Thyroid gland (tissue), 4 donors: Measurements from ENCODE around the gene ZC3H10. TPM values are rescaled to one million over a fixed set of nuclear protein-coding genes. Genes with fewer than 3 reads are reported as not detected.
A peak's percentile ranks its signal among the peaks of the same experiment; 100 is the strongest.

Experiments used
- DNase-seq, 2 donors: peaks; one replicate each; pipeline ENCODE4 v3.0.0-alpha.2; 2019
- H3K27ac ChIP-seq, 3 donors: fragments of 200-600 bp; sonication (generic); 1 replicate in 2 of 3; 2 replicates in 1 of 3; pipeline ENCODE4 v1.5.1; 2016 to 2019; ENCODE audit warnings: mild to moderate bottlenecking in 1 of 3, moderate library complexity in 1 of 3
- H3K27me3 ChIP-seq: fragments of 200-600 bp; sonication (generic); one replicate; pipeline ENCODE4 v1.5.1; 2019
- H3K36me3 ChIP-seq, 2 donors: fragments of 200-600 bp; sonication (generic); one replicate each; pipeline ENCODE4 v1.5.1; 2016 to 2019
- H3K4me1 ChIP-seq, 2 donors: fragments of 200-600 bp; sonication (generic); one replicate each; pipeline ENCODE4 v1.5.1; 2017 to 2019
- H3K4me3 ChIP-seq, 3 donors: fragments of 200-600 bp; sonication (generic); replicated peaks in 1 of 3; 1 replicate in 2 of 3; 2 replicates in 1 of 3; pipeline ENCODE4 v1.5.1; 2016; ENCODE audit warnings: mild to moderate bottlenecking in 1 of 3
- H3K9me3 ChIP-seq: fragments of 200-600 bp; sonication (generic); one replicate; pipeline ENCODE4 v1.5.1; 2017
- CTCF ChIP-seq, 6 experiments: fragments of 200-600 bp in 3 of 6; fragments of 450-650 bp in 3 of 6; sonication (generic) in 3 of 6; IDR thresholded peaks; one replicate each; pipeline ENCODE4 v1.5.1; 2016 to 2019; ENCODE audit warnings: antibody characterized with exemption in 6 of 6, mild to moderate bottlenecking in 2 of 6, inconsistent platforms in 1 of 6, moderate library complexity in 1 of 6
- POLR2A ChIP-seq, 2 donors: fragments of 450-650 bp; IDR thresholded peaks; one replicate each; pipeline ENCODE4 v1.6.1; 2017; ENCODE audit warnings: antibody characterized with exemption in 2 of 2, mild to moderate bottlenecking in 2 of 2, moderate library complexity in 1 of 2
- WGBS, 2 donors: methylation state at CpG; one replicate each; pipeline ENCODE4 v1.1.5; 2017; 5-methylcytosine and 5-hydroxymethylcytosine counted together
- intact Hi-C: fragments of 100-400 bp; cut with DNase I; formaldehyde crosslinking; loops from one replicate; pipeline ENCODE4 v1.15.1; 2023
- total RNA-seq, 4 donors: library from RNA; depleted of rRNA; stranded (reverse); fragments of >200 nt; gene quantifications; one replicate each; pipeline ENCODE4 v1.2.3, GENCODE V29; 2016

The ZC3H10 gene
- total RNA-seq, 4 donors from 2014 or later = 4.7 to 7.7 (median 5.6) TPM

DNA sequence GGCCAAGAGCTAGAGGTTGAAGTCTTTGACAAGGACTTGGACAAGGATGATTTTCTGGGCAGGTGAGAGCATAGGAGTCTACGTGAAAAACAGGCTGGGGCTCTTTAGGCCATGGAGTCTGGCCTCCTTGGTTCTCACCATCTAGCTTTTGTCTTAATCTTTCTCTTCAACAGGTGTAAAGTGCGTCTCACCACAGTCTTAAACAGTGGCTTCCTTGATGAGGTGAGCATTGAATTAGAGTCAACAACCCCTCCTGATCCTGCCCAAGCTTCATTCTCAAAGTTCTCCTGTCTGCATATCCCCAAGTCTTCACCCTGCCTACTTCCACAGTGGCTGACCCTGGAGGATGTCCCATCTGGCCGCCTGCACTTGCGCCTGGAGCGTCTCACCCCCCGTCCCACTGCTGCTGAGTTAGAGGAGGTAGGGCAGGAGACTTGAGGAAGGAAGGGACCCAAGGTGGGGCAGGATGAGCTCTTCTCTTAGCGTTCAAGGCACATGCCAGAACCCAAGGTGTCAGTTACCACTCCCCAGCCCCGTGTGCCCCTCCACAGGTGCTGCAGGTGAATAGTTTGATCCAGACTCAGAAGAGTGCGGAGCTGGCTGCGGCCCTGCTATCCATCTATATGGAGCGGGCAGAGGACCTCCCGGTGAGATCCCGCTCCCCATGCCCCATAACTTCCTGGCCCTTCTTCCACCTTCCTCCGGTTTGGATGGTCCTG lies 19.9 kb downstream of the ZC3H10 start:
- Histone ChIP-seq H3K4me3 (no peak overlapping the region), H3K9me3 (no peaks in the 10 kb centered on the region), H3K27ac (no peak overlapping the region), H3K4me1 (peaks cover 0 to 8% of the 10 kb centered on the region in 2 donors), H3K27me3 (no peaks in the 10 kb centered on the region), H3K36me3 (peaks cover 40 to 43% of the 10 kb centered on the region in 2 donors)
- WGBS, 2 donors = 92 to 93% methylated on average over 13 to 14 of the region's 14 CpGs
- no peak for DNase-seq
- intact Hi-C loops = no loop called here
- TF ChIP-seq POLR2A (IDR thresholded peaks at IDR 0.05) (no peak), CTCF (IDR thresholded peaks at IDR 0.05) (no peak)

GRCh38 chr12:56141946-56142784 lies 24.1 kb downstream of the ZC3H10 start:
- intact Hi-C loops = no loop called here
- peaks cover 4 to 19% of the 10 kb centered on the region in 2 donors for H3K4me1 ChIP-seq
- TF ChIP-seq CTCF (IDR thresholded peaks at IDR 0.05) (no peak), POLR2A (IDR thresholded peaks at IDR 0.05) (no peak)
- H3K9me3 ChIP-seq = no peaks in the 10 kb centered on the region
- peaks cover 36 to 53% of the 10 kb centered on the region in 2 donors for H3K36me3 ChIP-seq
- no peak for DNase-seq
- no peak overlapping the region for H3K4me3 ChIP-seq
- 92% methylated on average over 19 of the region's 19 CpGs for WGBS, 2 donors
- no peaks in the 10 kb centered on the region for H3K27me3 ChIP-seq
- no peak overlapping the region for H3K27ac ChIP-seq

DNA sequence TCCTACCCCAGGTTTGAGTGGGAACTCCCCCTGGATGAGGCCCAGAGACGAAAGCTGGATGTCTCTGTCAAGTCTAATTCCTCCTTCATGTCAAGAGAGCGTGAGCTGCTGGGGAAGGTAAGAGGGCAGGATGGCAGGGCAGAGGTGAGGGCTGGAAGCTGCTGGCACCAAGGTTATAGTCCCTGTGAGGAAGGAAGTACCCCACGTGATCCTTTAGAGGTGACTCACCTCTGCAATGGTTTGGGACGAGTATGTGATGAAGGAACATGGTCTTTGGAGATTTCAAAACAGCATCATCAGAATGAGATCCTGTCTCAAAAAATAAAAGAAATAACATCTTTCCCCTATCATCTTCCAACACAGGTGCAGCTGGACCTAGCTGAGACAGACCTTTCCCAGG lies 25.2 kb downstream of the ZC3H10 start:
- H3K27ac ChIP-seq = peak overlapping the region; percentile 6 to 63 (median 20)
- no peak overlapping the region for H3K4me3 ChIP-seq
- no peaks in the 10 kb centered on the region for H3K9me3 ChIP-seq
- DNase-seq = no peak
- no peaks in the 10 kb centered on the region for H3K27me3 ChIP-seq
- H3K36me3 ChIP-seq = peaks cover 26 to 43% of the 10 kb centered on the region in 2 donors
- H3K4me1 ChIP-seq = peaks cover 4 to 20% of the 10 kb centered on the region in 2 donors
- intact Hi-C loops = no loop called here
- TF ChIP-seq CTCF (IDR thresholded peaks at IDR 0.05) (no peak), POLR2A (IDR thresholded peaks at IDR 0.05) (no peak)
- 81 to 86% methylated on average over 4 of the region's 4 CpGs for WGBS, 2 donors

- TF ChIP-seq CTCF (IDR thresholded peaks at IDR 0.05) = no peak
- no peak for TF ChIP-seq POLR2A (IDR thresholded peaks at IDR 0.05)
- WGBS, 2 donors = 81 to 82% methylated on average over 8 of the region's 8 CpGs
- H3K27ac ChIP-seq = peak overlapping the region; percentile 6 to 63 (median 20)
- H3K4me1 ChIP-seq = peaks cover 4 to 20% of the 10 kb centered on the region in 2 donors
- no peaks in the 10 kb centered on the region for H3K9me3 ChIP-seq
- H3K36me3 ChIP-seq = peaks cover 19 to 39% of the 10 kb centered on the region in 2 donors
- no peak overlapping the region for H3K4me3 ChIP-seq
- intact Hi-C loops = no loop called here
- H3K27me3 ChIP-seq = no peaks in the 10 kb centered on the region
- DNase-seq = peak in 1 of 2 donors; percentile 11
Observed at GRCh38 chr12:56143870-56144269, 25.8 kb downstream of the ZC3H10 start.

DNA sequence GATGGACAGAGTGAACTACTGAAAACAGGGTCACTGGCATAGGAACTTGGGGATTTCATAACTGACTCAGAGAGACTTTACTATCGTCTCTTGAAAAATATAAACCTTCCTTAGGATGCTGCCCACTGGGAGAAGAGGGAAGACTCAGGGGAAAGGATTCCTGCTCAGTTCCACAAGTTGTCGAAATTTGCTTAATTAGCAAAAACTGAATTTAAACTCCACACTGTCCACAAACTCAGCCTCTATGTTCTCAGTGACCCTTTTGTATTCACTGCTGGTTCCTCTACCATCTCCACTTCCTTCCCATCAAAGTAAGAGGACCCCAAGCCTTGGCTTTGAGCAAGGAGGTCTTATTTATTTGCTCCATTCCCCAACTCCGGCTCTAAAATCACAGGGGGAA lies 27.2 kb downstream of the ZC3H10 start:
- WGBS, 2 donors = 85 to 96% methylated on average over 3 of the region's 3 CpGs
- H3K27me3 ChIP-seq = no peaks in the 10 kb centered on the region
- H3K36me3 ChIP-seq = peaks cover 16 to 32% of the 10 kb centered on the region in 2 donors
- H3K9me3 ChIP-seq = no peaks in the 10 kb centered on the region
- no peak for TF ChIP-seq POLR2A (IDR thresholded peaks at IDR 0.05)
- no peak for TF ChIP-seq CTCF (IDR thresholded peaks at IDR 0.05)
- peaks cover 4 to 20% of the 10 kb centered on the region in 2 donors for H3K4me1 ChIP-seq
- no peak for DNase-seq
- no peak overlapping the region for H3K4me3 ChIP-seq
- H3K27ac ChIP-seq = peak overlapping the region in 1 of 3 donors; percentile 10
- intact Hi-C loops = no loop called here
